Measurements from ENCODE around the gene ARHGEF6.

DNA sequence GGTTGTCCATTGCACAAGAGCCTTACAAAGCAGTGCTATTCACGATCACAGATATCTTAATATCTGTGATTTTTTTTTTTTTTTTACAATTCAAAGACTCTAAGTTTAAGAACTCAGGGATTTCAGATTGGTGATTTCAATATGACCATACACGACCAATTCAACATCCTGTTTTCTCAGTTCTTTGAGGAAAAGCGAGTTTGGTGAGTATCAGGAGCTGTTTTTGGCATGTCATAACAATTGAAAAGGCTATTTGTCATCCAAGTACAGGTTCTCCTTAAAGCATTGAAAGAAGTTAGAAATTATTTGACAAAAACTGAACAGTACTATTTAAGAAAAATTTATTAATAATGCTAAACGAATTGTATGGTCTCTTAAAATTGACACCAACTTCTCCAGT is 9.1 kb upstream of the ARHGEF6 start:
- TF ChIP-seq, protein P1, sequence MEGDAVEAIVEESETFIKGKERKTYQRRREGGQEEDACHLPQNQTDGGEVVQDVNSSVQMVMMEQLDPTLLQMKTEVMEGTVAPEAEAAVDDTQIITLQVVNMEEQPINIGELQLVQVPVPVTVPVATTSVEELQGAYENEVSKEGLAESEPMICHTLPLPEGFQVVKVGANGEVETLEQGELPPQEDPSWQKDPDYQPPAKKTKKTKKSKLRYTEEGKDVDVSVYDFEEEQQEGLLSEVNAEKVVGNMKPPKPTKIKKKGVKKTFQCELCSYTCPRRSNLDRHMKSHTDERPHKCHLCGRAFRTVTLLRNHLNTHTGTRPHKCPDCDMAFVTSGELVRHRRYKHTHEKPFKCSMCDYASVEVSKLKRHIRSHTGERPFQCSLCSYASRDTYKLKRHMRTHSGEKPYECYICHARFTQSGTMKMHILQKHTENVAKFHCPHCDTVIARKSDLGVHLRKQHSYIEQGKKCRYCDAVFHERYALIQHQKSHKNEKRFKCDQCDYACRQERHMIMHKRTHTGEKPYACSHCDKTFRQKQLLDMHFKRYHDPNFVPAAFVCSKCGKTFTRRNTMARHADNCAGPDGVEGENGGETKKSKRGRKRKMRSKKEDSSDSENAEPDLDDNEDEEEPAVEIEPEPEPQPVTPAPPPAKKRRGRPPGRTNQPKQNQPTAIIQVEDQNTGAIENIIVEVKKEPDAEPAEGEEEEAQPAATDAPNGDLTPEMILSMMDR (conservative IDR thresholded peaks at IDR 0.05), result no peak
- TF ChIP-seq ZFX (IDR thresholded peaks at IDR 0.05), result no peak

Data from C4-2B (cell line).